Measurements from ENCODE around the gene EFTUD2.

EFTUD2 gene

DNA sequence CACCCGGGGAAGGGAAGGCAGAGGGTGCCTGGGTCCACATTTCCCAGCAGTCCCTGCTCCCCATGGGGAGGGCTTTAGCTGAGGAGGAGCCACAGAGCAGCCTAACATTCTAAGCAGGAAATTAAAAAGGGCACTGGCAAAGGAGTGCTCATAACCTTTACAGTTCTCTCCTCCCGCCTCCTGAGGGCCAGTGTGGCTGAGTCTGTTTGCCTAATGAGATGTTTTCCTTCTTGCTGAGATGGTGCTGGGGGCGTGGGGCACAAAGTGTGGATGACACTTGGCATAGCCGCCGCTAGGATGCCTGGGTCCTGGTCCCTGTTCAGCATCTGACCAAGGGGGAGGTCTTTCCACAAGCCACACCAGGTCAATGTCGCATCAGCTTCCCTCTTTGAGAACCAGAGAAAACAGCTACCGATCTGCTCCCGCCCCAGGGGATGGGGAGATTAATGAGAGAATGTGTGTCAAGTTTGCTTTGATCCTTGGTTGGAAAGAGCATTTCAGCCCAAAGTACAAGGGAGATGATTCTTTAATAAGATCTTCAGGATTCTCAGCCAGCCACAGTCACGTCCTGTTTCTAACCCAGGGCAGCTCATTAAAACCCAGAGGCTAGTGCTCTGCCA lies 42.6 kb upstream of the EFTUD2 start:
- peaks cover 0 to 5% (median 0%) of the 10 kb centered on the region in 3 donors for H3K9me3 ChIP-seq
- peak in 1 of 2 donors; percentile 48 for DNase-seq
- TF ChIP-seq, protein P1, sequence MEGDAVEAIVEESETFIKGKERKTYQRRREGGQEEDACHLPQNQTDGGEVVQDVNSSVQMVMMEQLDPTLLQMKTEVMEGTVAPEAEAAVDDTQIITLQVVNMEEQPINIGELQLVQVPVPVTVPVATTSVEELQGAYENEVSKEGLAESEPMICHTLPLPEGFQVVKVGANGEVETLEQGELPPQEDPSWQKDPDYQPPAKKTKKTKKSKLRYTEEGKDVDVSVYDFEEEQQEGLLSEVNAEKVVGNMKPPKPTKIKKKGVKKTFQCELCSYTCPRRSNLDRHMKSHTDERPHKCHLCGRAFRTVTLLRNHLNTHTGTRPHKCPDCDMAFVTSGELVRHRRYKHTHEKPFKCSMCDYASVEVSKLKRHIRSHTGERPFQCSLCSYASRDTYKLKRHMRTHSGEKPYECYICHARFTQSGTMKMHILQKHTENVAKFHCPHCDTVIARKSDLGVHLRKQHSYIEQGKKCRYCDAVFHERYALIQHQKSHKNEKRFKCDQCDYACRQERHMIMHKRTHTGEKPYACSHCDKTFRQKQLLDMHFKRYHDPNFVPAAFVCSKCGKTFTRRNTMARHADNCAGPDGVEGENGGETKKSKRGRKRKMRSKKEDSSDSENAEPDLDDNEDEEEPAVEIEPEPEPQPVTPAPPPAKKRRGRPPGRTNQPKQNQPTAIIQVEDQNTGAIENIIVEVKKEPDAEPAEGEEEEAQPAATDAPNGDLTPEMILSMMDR (IDR thresholded peaks at IDR 0.05), result no peak
- no peak overlapping the region for H3K27ac ChIP-seq
- no peaks in the 10 kb centered on the region for H3K4me1 ChIP-seq
- peaks cover 0 to 19% of the 10 kb centered on the region in 2 donors for H3K27me3 ChIP-seq
- intact Hi-C loops (cut with DNase I; ENCODE audit: low total_unique reads), result no loop called here
- H3K4me3 ChIP-seq, result no peak overlapping the region
- no peaks in the 10 kb centered on the region for H3K36me3 ChIP-seq

DNA sequence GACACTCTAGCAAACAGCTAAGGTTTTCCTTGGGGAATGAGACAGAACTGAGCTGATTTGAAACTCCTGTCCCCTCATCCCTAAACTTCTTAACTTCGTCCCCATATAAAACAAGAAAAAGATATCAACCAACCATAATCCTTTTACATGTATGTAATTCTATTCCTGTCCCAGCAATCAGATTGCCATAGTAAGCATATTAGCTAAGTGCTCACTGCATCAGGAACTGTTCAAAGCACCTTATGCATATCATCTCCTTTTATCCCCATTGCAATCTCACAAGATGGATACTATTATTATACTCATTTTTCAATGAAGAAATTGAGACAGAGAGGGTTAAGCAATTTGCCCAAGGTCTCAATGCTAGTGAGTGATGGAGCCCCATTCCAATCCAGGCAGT lies 41.5 kb upstream of the EFTUD2 start:
- no peak for DNase-seq
- no peak overlapping the region for H3K27ac ChIP-seq
- H3K9me3 ChIP-seq, result peaks cover 0 to 5% (median 0%) of the 10 kb centered on the region in 3 donors
- no peaks in the 10 kb centered on the region for H3K4me1 ChIP-seq
- H3K4me3 ChIP-seq, result no peak overlapping the region
- no peaks in the 10 kb centered on the region for H3K36me3 ChIP-seq
- TF ChIP-seq, protein P1 (IDR thresholded peaks at IDR 0.05), result no peak
- peaks cover 0 to 12% of the 10 kb centered on the region in 2 donors for H3K27me3 ChIP-seq
- intact Hi-C loops (cut with DNase I; ENCODE audit: low total_unique reads), result no loop called here

DNA sequence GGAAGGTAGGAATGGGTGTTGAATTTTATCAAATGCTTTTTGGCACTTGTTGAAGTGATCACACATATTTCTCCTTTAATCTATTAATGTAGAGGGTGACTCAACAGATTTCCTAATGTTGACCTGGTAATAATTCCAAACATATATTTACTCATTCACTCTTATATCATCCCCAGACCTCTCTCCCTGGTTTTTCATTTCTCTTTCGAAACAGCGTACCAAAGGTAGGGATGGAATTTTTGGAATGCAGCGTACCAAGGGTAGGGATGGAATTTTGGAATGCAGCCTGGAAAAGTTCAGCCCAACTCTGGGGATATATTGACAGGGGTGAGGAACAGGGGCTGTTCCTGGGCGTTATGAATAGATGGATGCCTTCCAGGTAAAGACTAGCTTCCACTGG lies 41.1 kb upstream of the EFTUD2 start:
- H3K27ac ChIP-seq, result no peak overlapping the region
- DNase-seq, result no peak

DNA sequence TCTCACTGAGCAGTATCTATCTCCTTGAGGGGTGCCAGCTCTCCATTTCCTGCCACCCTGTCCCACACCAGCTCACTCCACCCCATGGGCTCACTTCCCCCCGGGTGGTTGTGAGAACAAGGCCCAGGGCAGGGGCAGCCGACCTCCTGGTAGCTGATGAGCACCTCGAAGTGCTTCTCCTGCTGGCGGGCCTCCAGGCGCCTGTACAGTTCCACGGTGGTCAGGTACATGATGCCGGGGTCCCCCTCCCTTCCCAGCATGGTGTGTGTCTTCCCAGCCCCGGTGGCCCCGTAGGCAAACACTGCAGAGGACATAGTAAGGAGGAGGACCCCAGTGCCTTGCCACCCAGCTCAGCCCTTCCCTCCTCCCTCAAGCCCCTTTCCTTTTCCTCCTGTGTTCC lies 35.9 kb upstream of the EFTUD2 start:
- Histone ChIP-seq H3K27ac (no peak overlapping the region), H3K4me1 (no peaks in the 10 kb centered on the region), H3K27me3 (no peaks in the 10 kb centered on the region), H3K9me3 (peaks cover 0 to 5% (median 0%) of the 10 kb centered on the region in 3 donors), H3K36me3 (no peaks in the 10 kb centered on the region), H3K4me3 (no peak overlapping the region)
- intact Hi-C loops (cut with DNase I; ENCODE audit: low total_unique reads), result no loop called here
- TF ChIP-seq, protein P1 (IDR thresholded peaks at IDR 0.05), result no peak
- peak in 1 of 2 donors; percentile 44 for DNase-seq

More for the DNA sequence above, 41.1 kb upstream of the EFTUD2 start:
- Histone ChIP-seq H3K36me3 (no peaks in the 10 kb centered on the region), H3K4me3 (no peak overlapping the region), H3K9me3 (peaks cover 0 to 5% (median 0%) of the 10 kb centered on the region in 3 donors), H3K27me3 (peaks cover 0 to 11% of the 10 kb centered on the region in 2 donors), H3K4me1 (no peaks in the 10 kb centered on the region)
- intact Hi-C loops (cut with DNase I; ENCODE audit: low total_unique reads), result no loop called here
- TF ChIP-seq, protein P1 (IDR thresholded peaks at IDR 0.05), result no peak

DNA sequence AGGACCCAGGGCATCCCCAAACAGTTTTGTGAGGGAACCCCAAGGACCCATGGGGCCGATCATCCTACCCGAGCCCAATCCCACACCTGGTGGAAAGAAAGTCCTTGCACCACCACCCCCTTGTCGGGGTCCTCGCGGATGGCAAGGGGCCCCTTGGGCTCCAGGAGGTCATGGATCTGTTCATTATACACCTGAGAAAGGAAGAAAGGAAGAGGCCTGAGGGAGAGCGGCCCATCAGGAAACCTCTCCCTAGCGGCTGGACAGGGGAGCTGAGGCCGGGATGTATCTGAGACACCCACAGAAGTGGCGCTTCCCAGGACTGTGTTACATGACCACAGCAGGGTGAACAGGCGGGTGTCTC lies 35.5 kb upstream of the EFTUD2 start:
- Histone ChIP-seq H3K27ac (no peak overlapping the region), H3K9me3 (peaks cover 0 to 5% (median 0%) of the 10 kb centered on the region in 3 donors), H3K36me3 (no peaks in the 10 kb centered on the region), H3K4me1 (no peaks in the 10 kb centered on the region), H3K4me3 (no peak overlapping the region), H3K27me3 (no peaks in the 10 kb centered on the region)
- peak in 1 of 2 donors; percentile 34 for DNase-seq
- intact Hi-C loops (cut with DNase I; ENCODE audit: low total_unique reads), result no loop called here
- TF ChIP-seq, protein P1 (IDR thresholded peaks at IDR 0.05), result no peak
